Chondrocyte (in vitro differentiated cells): ENCODE results near the gene BMP3. TPM values are rescaled to one million over a fixed set of nuclear protein-coding genes. Genes with fewer than 3 reads are reported as not detected.

ENCODE experiments used
- DNase-seq: peaks from one replicate; pipeline ENCODE4 v3.0.0; 2021; ENCODE audit warnings: mixed read lengths, low spot score
- H3K27ac Mint-ChIP-seq: one replicate; pipeline ENCODE4 v1.8.0; 2021; ENCODE audit warnings: mild to moderate bottlenecking, moderate library complexity, mixed read lengths; ENCODE audit not compliant: unreplicated experiment
- H3K27me3 Mint-ChIP-seq: 2 replicates; pipeline ENCODE4 v1.8.0; 2021; ENCODE audit warnings: low read depth, mixed read lengths
- H3K36me3 Mint-ChIP-seq: 2 replicates; pipeline ENCODE4 v1.8.0; 2021; ENCODE audit warnings: low read depth, mixed read lengths
- H3K4me1 Mint-ChIP-seq: 2 replicates; pipeline ENCODE4 v1.8.0; 2021; ENCODE audit warnings: low read depth, mild to moderate bottlenecking, mixed read lengths
- H3K4me3 Mint-ChIP-seq: one replicate; pipeline ENCODE4 v1.8.0; 2021; ENCODE audit warnings: mild to moderate bottlenecking, moderate library complexity, mixed read lengths; ENCODE audit not compliant: unreplicated experiment
- H3K9me3 Mint-ChIP-seq: 2 replicates; pipeline ENCODE4 v1.8.0; 2021; ENCODE audit warnings: low read depth, mixed read lengths
- long read RNA-seq: library from polyadenylated mRNA; stranded (forward); transcript quantifications from one replicate; pipeline ENCODE4 v2.0.0, GENCODE V29; 2021
- total RNA-seq: library from RNA; stranded (reverse); gene quantifications from 3 replicates; pipeline ENCODE4 v1.2.1, GENCODE V29; 2021
- TF ChIP-seq, protein P1 (sequence below): fragments of 200-600 bp; sonication (generic); IDR thresholded peaks from 2 replicates; pipeline ENCODE4 v1.5.0; 2021; ENCODE audit warnings: antibody characterized with exemption, mild to moderate bottlenecking, moderate library complexity

Gene BMP3, protein sequence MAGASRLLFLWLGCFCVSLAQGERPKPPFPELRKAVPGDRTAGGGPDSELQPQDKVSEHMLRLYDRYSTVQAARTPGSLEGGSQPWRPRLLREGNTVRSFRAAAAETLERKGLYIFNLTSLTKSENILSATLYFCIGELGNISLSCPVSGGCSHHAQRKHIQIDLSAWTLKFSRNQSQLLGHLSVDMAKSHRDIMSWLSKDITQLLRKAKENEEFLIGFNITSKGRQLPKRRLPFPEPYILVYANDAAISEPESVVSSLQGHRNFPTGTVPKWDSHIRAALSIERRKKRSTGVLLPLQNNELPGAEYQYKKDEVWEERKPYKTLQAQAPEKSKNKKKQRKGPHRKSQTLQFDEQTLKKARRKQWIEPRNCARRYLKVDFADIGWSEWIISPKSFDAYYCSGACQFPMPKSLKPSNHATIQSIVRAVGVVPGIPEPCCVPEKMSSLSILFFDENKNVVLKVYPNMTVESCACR
- not detected in 3 replicates for total RNA-seq
- long read RNA-seq = 0 reads

DNA sequence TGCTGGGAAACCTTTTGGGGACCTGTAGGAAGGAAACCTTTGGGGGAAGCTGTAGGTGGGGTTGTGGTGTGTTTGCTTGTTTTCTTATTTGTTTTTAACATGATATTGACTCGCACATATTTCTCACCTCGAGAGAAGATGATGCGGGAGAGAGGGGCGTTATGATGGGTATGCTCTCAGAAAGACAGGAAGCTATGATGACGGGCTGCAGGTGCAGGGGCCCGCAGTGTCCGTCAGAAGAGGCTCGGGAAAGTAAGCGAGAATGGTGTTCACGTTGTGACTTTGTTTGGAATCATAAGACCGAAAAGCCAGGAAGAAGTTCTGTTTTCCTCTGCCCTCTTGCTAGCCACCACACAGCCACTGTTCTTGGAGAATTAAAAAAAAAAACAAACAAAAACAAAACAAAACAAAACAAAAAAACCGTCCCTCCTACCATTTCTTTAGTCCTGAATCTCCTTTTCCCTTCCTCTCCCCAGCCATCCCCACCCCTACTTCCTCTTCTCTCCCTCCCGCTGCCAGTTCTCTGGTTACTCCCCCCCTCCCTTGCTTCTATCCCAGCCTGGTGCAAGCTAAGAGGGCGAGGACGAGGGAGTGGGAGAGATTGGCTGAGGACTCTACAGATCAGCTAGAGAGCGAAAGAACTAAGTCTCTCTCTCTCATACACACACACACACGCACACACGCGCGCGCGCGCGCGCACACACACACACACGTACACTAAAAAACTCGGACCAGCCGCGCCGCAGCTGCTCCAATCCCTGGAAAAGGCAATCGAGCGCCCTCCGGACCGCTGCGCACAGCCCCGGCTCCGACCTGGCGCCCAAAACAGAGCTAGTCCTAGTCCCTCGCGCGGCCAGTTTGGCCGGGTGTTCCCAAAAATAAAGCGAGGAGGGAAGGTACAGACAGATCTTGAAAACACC is at the start of gene BMP3:
BMP3 (plus strand) TSS at position 648 of the 920 bp plus-strand sequence. CDS start 577 bp downstream, outside the sequence.
- peaks cover 70% of the 10 kb centered on the region for H3K27me3 Mint-ChIP-seq
- TF ChIP-seq, protein P1, sequence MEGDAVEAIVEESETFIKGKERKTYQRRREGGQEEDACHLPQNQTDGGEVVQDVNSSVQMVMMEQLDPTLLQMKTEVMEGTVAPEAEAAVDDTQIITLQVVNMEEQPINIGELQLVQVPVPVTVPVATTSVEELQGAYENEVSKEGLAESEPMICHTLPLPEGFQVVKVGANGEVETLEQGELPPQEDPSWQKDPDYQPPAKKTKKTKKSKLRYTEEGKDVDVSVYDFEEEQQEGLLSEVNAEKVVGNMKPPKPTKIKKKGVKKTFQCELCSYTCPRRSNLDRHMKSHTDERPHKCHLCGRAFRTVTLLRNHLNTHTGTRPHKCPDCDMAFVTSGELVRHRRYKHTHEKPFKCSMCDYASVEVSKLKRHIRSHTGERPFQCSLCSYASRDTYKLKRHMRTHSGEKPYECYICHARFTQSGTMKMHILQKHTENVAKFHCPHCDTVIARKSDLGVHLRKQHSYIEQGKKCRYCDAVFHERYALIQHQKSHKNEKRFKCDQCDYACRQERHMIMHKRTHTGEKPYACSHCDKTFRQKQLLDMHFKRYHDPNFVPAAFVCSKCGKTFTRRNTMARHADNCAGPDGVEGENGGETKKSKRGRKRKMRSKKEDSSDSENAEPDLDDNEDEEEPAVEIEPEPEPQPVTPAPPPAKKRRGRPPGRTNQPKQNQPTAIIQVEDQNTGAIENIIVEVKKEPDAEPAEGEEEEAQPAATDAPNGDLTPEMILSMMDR = no peak
- no peaks in the 10 kb centered on the region for H3K36me3 Mint-ChIP-seq
- H3K4me3 Mint-ChIP-seq = peak within 1 kb of the TSS; percentile 69
- H3K4me1 Mint-ChIP-seq = peaks cover 16% of the 10 kb centered on the region
- no peak within 1 kb of the TSS for H3K27ac Mint-ChIP-seq
- no peaks in the 10 kb centered on the region for H3K9me3 Mint-ChIP-seq
- DNase-seq = peak; percentile 77

DNA sequence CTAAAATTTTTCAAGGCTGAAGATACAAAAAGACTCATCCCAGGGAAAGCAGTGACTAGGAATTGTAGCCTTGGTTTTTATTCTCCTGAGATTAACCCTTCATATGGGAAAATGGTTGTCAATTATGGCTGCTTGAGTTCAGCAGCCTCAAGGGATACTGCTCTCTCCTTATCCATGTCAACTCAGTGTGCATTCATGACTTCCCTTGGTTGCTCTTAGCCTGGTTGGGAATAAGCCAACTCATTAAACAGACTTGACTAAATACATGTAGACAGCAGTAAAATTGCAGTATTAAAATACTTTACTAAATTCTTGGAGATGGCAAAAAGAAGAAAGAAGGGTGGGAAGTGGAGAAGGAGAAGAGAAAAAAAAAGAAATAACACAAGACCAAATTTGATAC is 44.5 kb upstream of the BMP3 start:
- Mint-ChIP-seq H3K9me3 (no peaks in the 10 kb centered on the region), H3K27ac (no peak overlapping the region)

DNA sequence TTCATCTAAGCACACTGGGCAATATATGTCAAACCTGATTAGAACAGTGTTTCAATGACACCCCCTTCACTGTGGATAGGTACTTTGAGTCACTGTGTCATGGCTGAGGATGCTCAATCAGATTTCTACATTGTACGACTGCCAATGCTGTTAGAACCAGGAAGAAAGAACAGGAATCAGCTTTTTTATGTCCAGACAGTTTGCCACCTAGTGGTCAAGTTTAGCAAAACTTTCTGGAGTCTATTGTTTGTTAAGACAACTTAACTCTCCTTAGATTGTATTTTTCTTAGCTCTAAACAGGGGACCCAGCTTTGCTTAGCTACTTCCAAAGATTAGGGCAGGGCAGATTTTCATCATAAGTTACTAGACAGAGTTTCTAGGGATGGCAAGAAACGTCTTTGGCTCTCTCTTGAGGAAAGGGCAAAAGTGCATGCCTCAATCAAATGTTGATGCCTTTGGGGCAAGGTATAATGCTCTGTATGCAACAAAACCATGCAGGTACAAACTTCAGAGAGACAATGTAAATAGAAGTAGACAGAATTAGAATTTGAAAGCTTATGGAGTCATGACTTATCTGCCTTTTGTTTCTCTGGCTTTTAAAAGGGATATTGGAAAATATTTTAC is 40.5 kb upstream of the BMP3 start:
- no peak for DNase-seq
- Mint-ChIP-seq H3K27ac (no peak overlapping the region), H3K36me3 (no peaks in the 10 kb centered on the region), H3K4me1 (no peaks in the 10 kb centered on the region), H3K4me3 (no peak overlapping the region), H3K27me3 (peaks cover 21% of the 10 kb centered on the region), H3K9me3 (no peaks in the 10 kb centered on the region)
- TF ChIP-seq, protein P1 = peak; percentile 87

More for the DNA sequence above, 44.5 kb upstream of the BMP3 start:
- Mint-ChIP-seq H3K4me3 (no peak overlapping the region), H3K4me1 (no peaks in the 10 kb centered on the region), H3K27me3 (peaks cover 11% of the 10 kb centered on the region), H3K36me3 (no peaks in the 10 kb centered on the region)
- TF ChIP-seq, protein P1 = no peak
- no peak for DNase-seq

DNA sequence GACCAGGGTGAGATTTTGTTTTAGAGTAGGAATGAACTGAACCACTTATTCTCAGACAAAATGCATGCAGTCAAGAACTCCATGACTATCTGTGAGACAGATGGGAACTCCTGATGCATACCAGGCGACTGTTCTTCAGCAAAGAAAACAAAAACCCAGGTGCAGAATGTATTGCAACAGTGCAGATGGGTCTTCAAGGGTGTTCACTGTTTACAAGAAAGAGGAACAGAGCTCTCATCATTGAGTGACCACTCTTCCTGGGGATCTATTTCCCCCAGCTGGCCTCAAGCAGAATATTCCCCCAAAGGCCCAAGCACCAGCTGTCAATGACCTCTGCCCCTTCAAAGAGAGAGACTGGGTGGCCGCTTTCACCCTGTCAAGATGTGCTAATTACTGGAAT is 39.7 kb upstream of the BMP3 start:
- TF ChIP-seq, protein P1 = no peak
- H3K27ac Mint-ChIP-seq = no peak overlapping the region
- H3K4me3 Mint-ChIP-seq = no peak overlapping the region
- no peak for DNase-seq
- no peaks in the 10 kb centered on the region for H3K36me3 Mint-ChIP-seq
- peaks cover 19% of the 10 kb centered on the region for H3K27me3 Mint-ChIP-seq
- H3K9me3 Mint-ChIP-seq = no peaks in the 10 kb centered on the region
- H3K4me1 Mint-ChIP-seq = no peaks in the 10 kb centered on the region

DNA sequence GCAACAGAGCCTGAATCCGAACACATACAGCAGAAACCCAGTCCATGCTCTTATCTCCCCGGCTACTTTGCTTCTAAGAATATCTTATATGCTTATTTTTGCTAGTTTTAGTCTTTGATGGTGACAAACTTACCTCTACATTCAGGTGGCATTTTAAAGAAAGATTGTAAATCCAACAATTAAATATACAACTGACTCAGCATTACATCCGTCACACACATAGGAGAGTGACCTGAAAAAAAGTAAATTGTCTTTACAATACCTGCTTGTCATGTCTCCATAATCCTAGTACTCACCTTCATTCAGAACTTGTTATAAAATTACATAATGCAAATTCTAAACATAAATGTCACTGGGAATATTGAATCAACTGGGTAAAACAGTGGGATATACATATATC is 30.6 kb upstream of the BMP3 start:
- TF ChIP-seq, protein P1 = no peak
- Mint-ChIP-seq H3K4me3 (no peak overlapping the region), H3K36me3 (no peaks in the 10 kb centered on the region), H3K4me1 (no peaks in the 10 kb centered on the region), H3K27me3 (peaks cover 11% of the 10 kb centered on the region), H3K27ac (no peak overlapping the region), H3K9me3 (peaks cover 3% of the 10 kb centered on the region)
- DNase-seq = no peak
